Bone marrow (tissue), 2 donors: ENCODE data around the gene IQCB1.
"Not testable (repeated sequence)": the region's sequence is repeated elsewhere in the genome, so short reads cannot be mapped to it uniquely, and the experiment has no call there.

Experiments
- DNase-seq, 2 donors: peaks; one replicate each; lab custom pipeline; 2025; lab: John Stamatoyannopoulos, UW

Gene IQCB1

DNA sequence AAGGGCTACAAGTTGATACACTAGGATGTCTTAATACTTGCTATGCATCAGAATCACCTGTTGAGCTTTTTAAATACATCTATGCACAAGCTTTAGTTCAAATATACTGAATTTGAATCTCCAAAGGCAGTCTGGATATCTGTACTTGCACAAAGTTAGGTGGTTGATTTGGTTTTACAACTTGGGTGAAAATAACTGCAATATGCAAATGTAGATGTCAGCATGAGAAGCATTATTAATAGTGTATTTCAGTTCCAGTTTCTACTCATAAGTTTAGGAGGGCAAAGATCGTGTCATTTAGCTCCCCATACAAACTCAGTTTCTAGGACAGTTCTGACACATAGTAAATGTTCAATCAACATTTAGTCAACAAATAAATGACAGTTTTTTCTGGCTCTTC lies 25.6 kb downstream of the IQCB1 start:
- DNase-seq, result no peak

DNA sequence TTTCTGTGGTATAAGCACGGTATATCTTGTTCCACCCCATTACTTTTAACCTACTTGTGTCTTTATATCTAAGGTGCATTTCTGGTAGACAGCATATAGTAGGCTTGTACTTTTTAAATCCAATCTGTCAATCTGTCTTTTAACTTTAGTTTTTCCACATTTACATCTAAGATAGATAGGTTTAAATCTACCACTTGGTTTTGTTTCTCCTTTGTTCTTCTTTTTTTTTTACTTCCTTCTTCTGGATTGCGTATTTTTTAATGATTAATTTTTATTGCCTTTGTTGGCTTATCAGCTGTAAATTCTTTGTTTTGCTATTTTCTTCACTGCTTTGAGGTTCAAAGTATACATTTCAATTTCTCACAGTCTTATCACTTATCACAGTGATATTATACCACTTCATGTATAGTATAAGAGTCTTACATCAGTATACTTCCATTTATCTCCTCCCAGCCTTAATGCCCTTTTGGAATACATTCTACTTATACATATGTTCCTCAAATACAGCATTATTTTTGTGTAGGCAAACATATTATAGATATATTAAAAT lies 31.0 kb downstream of the IQCB1 start:
- no peak for DNase-seq

DNA sequence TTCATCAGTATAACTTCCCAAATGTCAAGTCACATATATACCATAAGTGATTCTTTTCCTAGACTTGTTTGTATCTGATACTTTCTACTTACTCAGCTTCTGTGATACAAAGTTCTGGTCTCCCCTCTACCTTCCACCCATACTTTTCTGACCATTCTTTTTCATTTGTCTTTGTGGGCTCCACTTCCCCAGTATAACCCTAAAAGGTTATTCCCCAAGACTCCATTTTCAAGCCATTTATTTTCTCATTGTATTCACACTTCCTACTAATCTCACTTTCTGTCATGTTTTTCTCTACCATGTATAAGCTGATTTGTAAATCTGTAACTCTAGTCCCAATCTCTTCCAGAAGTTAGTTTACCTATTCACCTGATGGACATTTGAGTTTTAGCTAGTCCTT lies 34.0 kb downstream of the IQCB1 start:
- no peak for DNase-seq

DNA sequence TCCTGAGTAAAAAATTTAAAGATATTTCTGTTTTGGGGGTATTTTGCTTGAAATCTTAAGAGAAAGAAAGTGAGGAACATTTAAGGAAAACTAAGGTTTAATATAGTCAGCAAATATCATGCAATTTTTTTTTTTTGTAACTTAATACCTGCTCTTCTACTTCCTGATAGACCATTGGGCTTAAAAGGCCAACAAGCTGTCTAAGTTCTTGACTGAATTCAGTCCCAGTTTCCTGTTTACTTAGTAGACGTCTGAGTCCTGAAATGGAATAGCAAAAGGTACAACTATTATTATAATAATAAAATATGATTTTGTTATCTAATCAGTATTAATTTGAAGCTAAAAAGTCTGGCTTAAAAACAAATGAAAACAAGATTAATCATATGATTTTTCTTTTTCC lies 37.9 kb downstream of the IQCB1 start:
- no peak for DNase-seq

DNA sequence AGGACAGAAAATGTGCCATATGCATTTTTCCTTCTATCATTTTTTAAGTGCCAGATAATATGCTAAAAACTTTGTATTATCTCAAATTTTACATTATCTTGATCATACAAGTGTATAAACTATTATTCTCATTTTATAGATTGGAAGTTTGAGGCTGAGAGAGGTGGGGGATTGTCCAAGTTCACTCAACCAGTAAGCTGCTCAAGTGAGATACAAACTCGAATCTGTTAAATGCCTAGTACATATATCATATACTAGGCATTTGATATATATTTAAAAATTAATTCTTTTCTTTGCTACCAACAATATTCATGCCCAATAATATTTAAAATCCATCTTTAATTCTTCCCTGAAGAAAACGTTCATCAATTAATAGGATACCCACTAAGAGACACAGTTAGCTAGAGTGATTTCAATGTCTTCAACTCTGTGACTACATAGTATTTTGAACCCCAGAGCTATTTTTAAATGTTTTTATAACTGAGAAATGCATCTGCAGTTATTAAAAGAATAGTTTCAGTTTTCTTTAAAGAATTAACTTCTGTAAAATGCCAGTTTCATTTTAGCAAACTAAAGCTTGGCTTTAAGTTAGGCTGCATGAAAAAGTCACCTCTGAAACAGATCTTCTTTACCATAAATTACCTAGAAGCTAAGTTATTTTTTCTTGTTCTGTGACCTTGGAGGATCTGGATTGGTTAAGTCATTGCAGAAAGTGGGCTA lies 40.4 kb downstream of the IQCB1 start:
- no peak for DNase-seq

DNA sequence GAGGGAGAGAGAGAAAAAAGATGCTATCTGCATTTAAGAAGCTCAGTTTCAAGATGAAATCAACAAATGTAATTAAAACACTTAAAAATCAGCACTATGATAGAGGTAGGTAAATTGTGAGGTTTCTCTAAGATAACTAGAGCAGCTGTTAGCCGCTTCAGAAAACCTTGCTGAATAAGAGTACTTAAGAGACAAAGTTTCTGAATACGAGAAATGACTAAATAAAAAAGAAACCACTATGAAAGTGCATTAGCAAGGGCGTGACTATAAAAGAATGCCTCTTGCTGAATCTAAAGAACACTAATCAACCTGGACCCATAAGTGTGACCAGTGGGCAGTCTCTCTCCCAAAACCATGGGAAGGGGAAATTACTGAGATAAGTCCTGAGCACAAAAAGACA lies 41.8 kb downstream of the IQCB1 start:
- DNase-seq, result no peak

DNA sequence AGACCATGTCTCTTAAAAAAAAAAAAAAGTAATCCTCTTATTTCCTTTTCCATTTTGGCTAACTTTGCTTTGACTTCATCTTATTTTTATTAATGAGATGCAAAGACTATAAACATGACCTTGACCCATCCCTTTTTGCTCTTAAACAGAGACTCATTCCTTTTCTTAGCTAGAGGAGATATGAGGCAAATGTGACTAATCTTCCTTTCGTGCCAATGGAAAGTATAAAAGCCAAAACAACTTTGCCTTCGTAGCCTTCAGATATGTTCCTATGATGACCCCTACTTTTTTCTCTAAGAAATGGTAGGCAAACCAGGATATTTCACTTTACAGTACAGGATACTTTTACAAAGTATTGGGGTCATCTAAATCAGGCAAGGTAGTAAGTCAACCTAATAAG lies 48.4 kb downstream of the IQCB1 start:
- DNase-seq, result no peak

DNA sequence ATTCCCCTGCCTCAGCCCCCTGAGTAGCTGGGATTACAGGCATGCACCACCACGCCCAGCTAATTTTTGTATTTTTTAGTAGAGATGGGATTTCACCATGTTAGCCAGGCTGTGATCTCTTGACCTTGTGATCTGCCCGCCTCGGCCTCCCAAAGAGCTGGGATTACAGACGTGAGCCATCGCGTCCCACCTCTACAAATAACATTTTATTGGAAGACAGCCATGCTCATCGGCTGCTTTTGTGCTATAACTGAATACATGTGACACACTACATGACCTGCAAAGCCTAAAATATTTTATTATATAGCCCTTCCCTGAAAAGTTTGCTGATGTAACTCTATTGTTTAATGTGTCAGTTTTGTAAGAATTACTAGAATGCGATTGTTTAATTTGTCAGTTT lies 52.1 kb downstream of the IQCB1 start:
- DNase-seq, result not testable (repeated sequence)

DNA sequence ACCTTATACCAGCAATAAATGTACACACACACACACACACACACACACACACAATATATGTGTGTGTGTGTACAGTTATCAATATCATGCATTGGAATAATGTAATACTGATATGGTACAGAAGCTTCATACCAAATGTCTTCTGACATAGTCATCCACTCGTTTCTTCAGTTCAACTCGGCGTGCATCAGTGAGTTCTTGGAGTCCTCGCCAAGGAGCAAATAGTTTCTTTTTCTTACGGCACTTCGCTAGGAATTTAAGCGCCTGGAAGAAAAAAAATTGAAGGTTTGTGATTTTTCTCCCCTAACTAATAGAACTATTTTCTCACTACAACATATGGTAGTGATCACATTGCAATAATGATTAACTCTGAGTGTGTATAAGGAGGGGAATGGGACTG lies 53.2 kb downstream of the IQCB1 start:
- DNase-seq, result no peak

DNA sequence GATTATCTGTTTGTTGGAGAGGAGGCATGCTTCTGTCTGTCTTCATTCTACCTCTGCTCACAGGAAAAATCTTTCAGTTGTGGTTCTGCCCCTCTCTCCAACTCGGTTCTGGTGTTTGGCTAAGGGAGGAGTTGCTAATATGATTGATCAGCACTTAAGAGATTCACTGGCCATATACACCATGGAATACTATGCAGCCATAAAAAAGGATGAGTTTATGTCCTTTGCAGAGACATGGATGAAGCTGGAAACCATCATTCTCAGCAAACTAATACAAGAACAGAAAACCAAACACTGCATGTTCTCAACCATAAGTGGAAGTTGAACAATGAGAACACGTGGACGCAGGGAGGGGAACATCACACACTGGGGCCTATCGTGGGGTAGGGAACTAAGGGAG lies 59.8 kb downstream of the IQCB1 start:
- DNase-seq, result not testable (repeated sequence)

DNA sequence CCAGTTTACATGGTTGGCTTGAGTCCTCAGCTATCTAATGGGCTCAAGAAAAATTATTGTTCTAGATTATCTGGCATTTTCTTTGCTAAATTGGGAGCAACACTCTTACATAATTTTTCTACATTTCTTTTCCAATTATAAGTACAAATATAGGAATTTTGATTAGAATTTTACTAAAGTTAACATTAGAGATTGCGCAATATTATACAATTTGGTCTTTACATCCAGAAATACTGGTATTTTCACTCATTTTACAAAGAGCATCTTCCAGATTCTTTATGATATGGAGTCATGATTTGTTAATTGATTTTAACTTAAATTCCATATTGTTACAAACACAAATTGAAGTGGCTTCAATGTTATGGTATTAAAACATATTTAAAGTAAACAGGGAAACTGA lies 65.6 kb downstream of the IQCB1 start:
- no peak for DNase-seq

DNA sequence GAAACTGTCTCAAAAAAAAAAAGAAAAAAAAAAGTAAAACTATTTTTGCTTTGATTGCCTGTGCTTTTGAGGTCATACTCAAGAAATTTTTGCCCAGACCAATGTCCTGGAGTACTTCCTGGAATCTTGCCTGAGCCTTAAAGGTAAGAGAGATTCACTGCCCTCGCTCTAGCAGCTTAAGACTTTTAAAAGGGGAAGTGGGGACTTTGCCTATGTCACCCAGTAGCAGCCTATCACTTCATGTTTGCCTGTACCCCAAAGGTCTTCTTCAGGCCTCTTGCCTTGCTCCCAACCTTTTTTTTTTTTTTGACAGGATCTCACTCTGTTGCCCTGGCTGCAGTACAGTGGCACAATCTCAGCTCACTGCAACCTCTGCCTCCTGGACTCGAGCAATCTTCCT lies 66.4 kb downstream of the IQCB1 start:
- DNase-seq, result no peak

DNA sequence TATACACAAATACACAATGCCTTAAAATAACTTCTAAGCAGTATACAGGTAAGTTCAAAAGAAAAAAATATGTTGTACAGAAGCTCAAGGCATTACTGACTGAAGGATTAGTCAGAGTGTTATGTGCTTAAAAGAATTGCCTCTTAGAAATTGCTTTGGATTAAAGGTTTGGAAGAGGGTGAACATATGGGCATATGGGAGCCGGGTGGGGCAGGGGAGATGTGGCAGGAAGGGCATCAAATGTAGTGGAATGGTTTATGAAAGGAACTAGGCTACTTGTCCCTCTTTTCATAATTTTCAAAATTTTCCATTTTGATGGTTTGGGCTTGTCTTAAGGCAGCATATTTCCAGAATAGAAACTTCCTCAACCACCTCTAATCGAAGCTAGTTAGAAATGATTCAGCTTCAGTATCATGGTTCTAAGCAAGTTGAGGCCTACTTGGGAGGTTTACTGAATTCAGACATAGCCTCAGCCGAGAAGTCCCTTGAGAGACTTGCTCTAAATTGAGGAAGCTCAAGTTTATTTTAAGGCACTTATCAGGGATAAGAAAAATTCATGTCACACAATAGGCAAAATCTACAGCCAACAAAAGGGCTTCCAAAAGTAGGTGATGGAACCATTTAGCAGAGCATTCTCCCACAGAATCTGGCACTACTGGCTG lies 75.2 kb downstream of the IQCB1 start:
- DNase-seq, result no peak

DNA sequence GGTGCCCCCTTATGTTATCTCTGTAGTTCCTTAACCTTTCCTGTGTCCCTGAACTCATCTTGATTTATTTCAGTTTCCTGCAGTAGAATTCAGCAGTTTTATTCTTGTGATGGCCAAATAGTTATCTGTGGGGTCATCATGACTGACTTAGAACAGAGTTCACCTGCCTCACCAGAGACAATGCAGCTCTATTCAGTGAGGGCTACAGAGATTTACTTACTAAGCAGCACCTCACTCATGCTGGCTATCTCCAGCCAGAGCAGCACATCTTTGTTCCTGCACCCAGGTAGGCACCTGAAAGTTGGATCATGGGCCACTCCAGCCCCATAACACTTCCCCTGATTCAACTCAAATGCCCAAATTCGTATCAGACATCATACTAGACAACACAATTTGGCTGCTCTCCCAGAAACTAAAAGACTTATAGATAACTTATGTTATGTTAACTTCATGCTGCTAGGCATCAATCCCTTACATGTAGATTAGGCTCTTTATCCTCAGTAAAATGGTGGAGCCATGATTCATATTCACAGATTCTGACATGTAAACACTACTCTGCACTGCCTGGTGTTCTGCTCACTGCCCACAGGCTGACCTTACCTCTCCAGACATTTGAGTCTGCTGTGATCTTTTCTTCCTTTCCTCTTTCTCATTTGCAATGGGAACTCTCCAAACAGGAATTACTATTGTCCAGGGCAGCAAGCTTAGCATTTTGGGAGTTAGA lies 76.0 kb downstream of the IQCB1 start:
- no peak for DNase-seq

DNA sequence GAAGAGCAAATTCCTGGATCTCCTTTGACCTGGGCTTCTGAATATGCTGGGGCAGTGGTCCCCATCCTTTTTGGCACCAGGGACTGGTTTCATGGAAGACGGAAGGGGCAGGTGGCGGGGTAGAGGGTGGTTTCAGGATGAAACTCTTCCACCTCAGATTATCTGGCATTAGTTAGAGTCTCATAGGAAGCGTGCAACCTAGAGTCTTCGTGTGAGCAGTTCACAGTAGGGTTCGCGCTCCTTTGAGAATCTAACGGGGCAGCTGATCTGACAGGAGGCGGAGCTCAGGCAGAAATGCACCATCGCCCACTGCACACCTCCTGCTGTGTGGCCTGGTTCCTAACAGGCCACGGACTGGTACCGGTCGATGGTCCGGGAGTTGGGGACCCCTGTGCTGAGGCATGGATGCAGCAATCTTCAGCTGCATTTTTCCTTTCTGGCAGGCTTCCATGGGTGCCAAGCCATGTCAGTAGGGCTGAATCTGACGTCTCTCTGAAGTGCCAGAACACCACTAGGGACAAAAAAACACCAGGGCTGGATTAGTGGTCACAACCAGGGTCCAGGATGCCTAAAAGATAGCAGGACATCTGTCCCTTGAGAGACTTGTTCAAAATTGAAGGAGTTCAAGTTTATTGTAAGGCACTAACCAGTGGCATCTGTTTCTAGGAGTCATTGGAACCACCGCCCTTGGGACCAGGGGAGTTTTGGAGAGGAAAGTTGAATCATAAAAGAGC lies 76.9 kb downstream of the IQCB1 start:
- no peak for DNase-seq

DNA sequence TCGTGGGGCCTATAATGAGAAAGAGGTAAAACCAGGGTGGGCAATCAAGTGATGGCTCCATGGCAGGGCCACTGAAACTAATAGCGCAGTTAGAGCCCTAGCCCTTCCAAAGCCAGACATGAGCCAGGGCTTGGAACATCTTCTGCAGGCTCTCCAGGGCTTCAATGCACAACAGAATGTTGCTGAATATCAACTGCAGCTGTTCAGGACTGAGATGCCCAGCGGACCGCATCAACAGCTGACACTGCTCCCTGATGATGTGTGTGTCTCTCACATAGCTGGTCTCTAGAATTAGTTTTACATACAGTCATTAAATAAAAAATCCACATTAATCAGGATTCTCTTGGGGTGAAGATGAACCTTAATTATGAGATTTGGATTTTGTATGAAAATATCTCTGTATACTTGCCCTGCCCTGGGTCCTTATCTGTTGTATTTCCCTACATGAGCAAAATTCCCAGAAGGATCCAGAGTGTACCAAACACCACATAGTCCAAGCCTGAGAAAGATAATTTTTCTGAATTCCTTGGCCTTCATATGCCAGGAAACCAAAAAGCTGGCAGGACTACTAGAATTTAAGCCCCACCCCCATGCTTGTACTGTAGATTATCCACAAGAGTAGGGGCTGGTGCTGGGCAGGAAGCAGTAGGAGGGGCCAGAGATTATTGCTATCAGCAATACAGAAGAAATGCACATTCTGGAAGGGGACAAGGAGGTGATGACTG lies 77.6 kb downstream of the IQCB1 start:
- DNase-seq, result no peak

DNA sequence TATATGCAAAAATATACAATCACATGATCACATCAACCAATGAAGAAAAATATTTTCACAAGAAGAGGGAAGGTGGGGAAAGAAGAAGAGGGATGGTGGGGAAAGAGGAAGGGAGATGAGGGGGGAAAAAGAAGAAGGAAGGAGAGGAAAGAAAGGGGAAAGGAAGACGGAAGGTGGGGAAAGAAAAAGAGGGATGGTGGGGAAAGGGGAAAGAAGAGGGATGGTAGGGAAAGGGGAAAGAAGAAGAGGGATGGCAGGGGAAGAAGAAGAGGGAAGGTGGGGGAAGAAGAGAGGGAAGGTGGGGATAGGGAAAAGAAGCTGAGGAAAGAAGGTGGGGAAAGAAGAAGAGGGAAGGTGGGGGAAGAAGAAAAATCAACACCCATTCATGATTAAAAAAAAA lies 82.1 kb downstream of the IQCB1 start:
- no peak for DNase-seq

DNA sequence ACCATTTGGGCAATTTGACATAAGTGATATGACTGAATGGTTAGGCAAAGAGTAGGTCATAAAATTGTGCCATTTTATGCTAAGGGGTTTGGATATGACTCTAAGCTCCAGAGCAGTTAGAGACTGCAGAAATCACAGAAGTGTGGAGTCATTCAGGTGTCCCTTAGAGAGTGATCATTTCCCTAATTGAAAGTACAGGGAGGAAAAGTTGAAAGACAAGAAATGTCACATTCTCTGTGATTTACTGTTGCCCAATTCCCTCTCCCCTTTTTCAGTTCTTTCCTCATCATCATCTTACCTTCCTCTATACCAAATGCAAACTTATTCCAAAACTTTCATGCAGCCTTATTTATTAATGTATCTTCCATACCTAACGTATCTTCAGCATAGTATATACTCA lies 82.6 kb downstream of the IQCB1 start:
- no peak for DNase-seq

DNA sequence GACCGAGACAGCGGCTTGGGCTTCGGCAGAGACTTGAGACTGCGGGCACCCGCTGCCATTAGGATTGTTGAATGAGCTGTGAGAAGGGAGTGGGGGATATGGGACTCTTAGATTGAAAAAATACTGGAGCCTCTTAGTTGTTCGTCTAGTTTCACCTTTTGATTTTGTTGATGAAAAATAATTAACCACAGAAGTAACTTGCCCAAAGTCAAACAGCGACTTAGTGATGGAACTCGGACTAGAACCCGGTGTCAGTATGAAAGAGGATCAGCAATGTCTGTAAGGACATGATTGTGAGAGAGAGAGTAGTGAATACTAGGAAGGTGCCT lies 84.8 kb downstream of the IQCB1 start:
- no peak for DNase-seq

DNA sequence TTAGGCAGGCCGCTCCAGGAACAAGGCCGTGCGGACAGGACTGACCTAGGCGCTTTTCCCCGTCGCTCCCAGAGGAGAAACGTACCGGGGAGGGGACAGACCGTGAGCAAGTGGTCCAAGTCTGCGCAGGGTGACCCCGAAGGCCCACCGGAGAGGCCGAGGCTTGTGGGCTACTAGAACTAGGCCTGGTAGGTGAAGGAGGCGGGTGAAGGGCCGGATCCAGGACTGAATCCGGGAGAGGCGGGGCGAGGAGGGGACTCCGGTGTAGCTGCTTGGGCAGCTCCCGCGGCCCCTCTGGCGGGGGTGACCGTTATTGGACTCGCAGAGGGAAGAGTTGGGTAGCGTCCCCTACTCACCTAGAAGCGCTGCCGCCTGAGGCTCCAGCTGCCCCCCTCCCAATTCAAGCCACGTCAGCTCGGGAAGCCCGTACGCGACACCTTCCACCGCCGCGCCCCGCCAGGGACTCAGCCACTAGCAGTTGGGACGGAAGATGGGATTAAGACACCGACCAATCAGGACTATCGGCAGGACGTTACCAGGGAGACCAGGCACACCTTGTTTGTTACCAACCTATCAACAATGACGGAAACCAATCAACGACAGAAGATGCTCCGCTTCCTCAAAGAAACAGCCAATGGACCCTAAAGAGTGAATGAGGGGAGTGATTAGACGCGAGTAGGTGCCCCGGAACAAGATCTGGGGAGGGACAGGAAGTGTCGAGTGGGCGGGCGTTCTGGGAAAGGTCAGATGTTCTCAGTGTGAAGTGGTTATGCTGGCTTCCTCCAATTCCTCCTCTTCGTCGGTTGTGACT lies 85.4 kb downstream of the IQCB1 start, which contains the start of gene GOLGB1:
Gene GOLGB1, minus strand, starts transcription at position 466 of the 811 bp plus-strand sequence. CDS start 18,770 bp downstream, outside the sequence.
- peak; percentile 84 to 100 for DNase-seq
